ENCODE measurements around the gene CBX4.
A peak's percentile ranks its signal among the peaks of the same experiment; 100 is the strongest.

The CBX4 gene

GRCh38 chr17:79839356-79840268 is at the start of gene CBX4:
Gene CBX4 (minus strand): TSS chr17:79839440. CDS start chr17:79839251, 189 bp downstream.
- peak; percentile 91 for DNase-seq (ENCODE audit: low spot score)

GRCh38 chr17:79888009-79888540 is 48.8 kb upstream of the CBX4 start:
- no peak for DNase-seq (ENCODE audit: low spot score)

- DNase-seq (ENCODE audit: low spot score), result no peak
These were observed 48.3 kb upstream of the CBX4 start for GRCh38 chr17:79887451-79887991.

GRCh38 chr17:79883202-79883601 is 44.0 kb upstream of the CBX4 start:
- DNase-seq (ENCODE audit: low spot score), result no peak

- no peak for DNase-seq (ENCODE audit: low spot score)
These were observed 39.2 kb upstream of the CBX4 start for GRCh38 chr17:79878329-79878947.

- DNase-seq (ENCODE audit: low spot score), result no peak
These were observed 37.8 kb upstream of the CBX4 start for GRCh38 chr17:79877041-79877440.

- no peak for DNase-seq (ENCODE audit: low spot score)
These were observed 36.3 kb upstream of the CBX4 start for GRCh38 chr17:79875511-79875910.

- DNase-seq (ENCODE audit: low spot score), result peak; percentile 29
These were observed 35.2 kb upstream of the CBX4 start for GRCh38 chr17:79874329-79874981.

- no peak for DNase-seq (ENCODE audit: low spot score)
These were observed 34.3 kb upstream of the CBX4 start for GRCh38 chr17:79873583-79873982.

- DNase-seq (ENCODE audit: low spot score), result no peak
These were observed 33.5 kb upstream of the CBX4 start for GRCh38 chr17:79872762-79873161.

GRCh38 chr17:79871131-79871530 is 31.9 kb upstream of the CBX4 start:
- no peak for DNase-seq (ENCODE audit: low spot score)

- DNase-seq (ENCODE audit: low spot score), result no peak
These were observed 31.3 kb upstream of the CBX4 start for GRCh38 chr17:79870540-79870939.

- no peak for DNase-seq (ENCODE audit: low spot score)
These were observed 27.7 kb upstream of the CBX4 start for GRCh38 chr17:79866791-79867518.

GRCh38 chr17:79865351-79866210 is 26.3 kb upstream of the CBX4 start:
- DNase-seq (ENCODE audit: low spot score), result no peak

- DNase-seq (ENCODE audit: low spot score), result no peak
These were observed 25.5 kb upstream of the CBX4 start for GRCh38 chr17:79864617-79865250.

GRCh38 chr17:79864147-79864546 is 24.9 kb upstream of the CBX4 start:
- no peak for DNase-seq (ENCODE audit: low spot score)

GRCh38 chr17:79862771-79863440 is 23.7 kb upstream of the CBX4 start:
- DNase-seq (ENCODE audit: low spot score), result no peak

GRCh38 chr17:79862238-79862637 is 23.0 kb upstream of the CBX4 start:
- no peak for DNase-seq (ENCODE audit: low spot score)

GRCh38 chr17:79861413-79862216 is 22.4 kb upstream of the CBX4 start:
- no peak for DNase-seq (ENCODE audit: low spot score)
